ENCODE data around the gene GRIA2.
"Not testable (repeated sequence)": the region's sequence is repeated elsewhere in the genome, so short reads cannot be mapped to it uniquely, and the experiment has no call there.

GRCh38 chr4:157180268-157180667, 40.3 kb upstream of the GRIA2 start:
- TF ChIP-seq POLR2A, CTCF (IDR thresholded peaks at IDR 0.05): not testable (repeated sequence)
